SH-SY5Y (cell line): ENCODE results near the gene C7orf33.

Experiments used
- GATA2 ChIP-seq: IDR thresholded peaks from 2 replicates; pipeline ENCODE4 v1.6.1; 2011; ENCODE audit warnings: mild to moderate bottlenecking, low read depth, low read length
- GATA3 ChIP-seq: IDR thresholded peaks from 2 replicates; pipeline ENCODE4 v1.6.1; 2011; ENCODE audit warnings: low read depth, mild to moderate bottlenecking, low read length, moderate library complexity

DNA sequence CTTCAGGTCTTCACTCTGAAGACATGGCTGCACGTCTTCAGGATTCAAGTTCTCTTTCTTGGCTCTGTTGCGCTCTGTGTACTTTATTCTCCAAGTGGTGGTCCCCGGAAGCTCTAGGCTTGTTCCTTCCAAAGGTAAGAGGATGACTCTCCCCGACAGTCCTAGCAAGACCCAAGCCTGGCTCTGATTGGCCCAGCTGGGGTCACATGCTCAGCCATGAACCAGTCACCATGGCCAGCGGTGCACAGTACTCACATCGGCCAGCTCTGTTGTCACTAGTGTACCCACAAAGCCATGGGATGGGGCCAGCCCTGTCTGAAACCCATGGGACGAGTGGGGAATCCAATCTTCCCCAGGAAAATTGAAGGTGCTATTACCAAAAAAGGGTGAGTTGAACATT lies 5.2 kb upstream of the C7orf33 start:
- no peak for TF ChIP-seq GATA2
- no peak for TF ChIP-seq GATA3
